Stimulated activated CD4-positive, alpha-beta T cell treated with anti-CD3 and anti-CD28 coated beads, TNF-alpha, amount 100 ng/mL, for 24 hours (primary cell): ENCODE measurements around the gene S100A2.

Experiments
- DNase-seq, 3 experiments: peaks; one replicate each; pipeline ENCODE4 v3.0.0-alpha.2; 2020; ENCODE audit warnings: low read depth in 3 of 3

The S100A2 gene

DNA sequence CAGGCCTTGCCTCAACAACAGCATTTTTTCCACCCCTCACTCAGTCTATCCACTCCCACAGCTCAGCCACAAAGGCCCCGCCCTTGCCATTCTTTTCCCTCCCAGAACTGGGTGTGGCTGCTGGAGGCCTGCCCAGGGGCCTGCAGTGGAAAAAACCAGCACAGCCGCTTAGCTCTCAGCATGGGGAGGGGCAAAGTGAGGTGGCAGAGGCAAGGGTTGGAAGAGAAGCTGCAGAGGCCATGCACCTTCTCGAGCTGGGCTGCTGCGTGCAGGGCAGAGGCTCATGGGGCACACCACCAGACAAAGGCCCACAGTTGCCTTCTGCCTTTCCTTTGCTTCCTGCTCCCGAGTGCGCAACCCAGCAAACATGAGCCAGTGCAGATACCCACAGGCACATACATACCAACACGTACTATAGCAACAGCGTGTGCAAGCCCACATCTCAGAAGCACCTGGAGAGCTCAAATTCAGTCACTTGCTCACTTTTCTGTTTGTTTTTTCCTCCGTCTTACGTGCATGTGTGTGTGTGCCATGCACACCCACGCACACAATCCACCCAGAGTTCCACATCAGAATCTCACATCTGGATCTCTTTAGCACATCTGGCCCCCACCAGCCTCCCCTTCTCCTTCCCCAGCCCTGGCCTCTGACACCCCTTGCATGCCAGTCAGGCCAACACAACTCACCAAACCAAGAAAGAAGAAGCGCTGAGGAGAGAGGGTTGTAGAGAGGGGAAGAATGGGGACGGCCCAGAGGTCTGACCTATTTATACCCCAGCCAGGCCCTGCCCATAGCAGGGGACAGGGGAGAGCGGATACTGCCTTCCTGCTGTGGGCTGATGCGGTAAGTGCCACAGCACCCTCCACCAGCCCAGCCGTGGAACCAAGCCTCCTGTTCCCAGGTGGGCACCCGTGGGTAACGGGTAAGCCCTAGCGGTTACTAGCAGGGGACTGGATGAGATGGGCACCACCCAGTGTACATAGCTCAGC, 20.3 kb downstream of the S100A2 start, which contains the start of gene S100A4:
S100A4 (minus strand) TSS at position 740 of the 989 bp plus-strand sequence. CDS start 1,012 bp downstream, outside the sequence.
- DNase-seq: peak; percentile 90 to 96 (median 90)

DNA sequence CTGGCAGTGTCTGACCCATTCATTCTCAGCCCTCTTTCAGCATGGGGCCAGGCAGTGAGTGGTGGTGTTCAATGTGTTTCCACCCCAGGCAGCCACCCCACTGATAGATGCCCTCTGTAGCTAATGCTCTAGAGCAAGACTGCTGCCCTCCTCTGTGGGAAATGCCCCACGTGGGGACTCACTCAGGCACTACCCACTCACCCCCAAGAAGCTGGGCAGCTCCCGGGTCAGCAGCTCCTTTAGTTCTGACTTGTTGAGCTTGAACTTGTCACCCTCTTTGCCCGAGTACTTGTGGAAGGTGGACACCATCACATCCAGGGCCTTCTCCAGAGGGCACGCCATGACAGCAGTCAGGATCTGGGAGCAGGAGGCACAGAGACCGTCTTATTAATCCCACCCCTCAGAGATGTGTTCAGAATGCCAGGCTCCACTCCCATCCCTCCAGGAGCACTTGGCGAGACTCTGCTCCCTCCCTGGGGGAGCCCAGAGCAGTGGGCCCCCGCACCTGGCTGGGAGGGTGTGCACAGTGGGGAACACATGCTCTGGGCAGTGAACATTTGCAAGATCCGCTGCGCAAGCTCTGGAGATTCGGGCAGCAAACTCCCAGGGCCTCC, 21.1 kb downstream of the S100A2 start:
- no peak for DNase-seq

DNA sequence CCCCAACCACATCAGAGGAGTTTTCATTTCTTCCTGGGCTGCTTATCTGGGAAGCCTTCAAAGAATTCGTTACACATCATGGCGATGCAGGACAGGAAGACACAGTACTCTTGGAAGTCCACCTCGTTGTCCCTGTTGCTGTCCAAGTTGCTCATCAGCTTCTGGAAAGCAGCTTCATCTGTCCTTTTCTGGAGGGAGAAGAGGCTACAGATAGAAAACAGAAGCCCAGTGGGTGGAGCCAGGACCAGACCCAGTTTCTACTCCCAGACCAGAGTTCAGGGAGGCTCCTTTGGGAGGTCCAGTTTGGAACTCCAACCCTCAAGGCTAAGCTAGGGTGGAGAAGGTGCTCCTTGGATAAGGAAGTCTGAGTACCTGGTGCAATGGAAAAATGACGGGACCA, 21.9 kb downstream of the S100A2 start:
- no peak for DNase-seq

- DNase-seq: no peak
These were observed 22.5 kb downstream of the S100A2 start for GRCh38 chr1:153542956-153543711.

DNA sequence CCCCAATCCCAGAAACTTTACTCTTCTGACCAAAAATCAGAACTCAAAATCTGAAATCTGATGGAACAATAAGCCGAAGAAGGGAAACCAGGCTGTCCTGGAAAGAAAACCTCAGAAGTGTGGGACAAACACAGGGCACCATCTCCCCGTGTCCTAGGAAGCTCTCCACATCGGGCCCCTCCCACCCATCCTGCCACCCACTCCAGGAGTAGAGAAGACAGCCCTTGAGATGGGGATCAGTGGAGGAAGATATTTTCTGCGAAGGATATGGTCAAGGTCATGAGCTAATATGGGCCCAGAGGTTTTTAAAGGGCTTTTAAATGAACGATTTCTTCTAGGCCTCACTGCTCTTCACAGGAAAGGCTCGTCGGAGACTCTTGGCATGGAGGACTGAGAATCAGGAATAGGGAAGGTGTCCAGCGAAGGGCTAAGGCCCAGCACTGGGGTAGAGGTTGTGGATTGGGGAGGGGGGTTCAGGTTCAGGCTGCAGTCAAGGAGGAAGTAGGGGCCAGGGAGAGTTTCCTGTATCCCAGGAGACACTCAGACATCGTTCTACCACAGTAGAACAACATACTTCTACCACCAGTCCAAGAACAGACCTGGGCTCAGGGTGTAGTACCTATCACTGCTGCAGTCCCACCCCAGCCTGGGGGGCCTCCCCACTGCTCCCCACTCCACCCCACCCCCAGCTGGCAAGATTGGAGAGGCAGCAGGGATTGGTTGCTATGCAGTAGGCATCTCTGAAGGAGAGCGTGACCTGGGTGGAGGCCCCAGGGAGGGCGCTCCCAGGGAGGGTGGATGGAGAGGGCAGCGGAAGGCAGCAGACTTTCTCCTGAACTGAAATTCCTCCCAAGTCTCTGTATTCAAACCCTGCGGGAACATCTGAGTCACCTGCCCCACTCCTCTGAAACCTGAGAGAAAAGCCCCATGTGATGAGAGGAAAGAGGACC, 23.7 kb downstream of the S100A2 start:
- DNase-seq: no peak

DNA sequence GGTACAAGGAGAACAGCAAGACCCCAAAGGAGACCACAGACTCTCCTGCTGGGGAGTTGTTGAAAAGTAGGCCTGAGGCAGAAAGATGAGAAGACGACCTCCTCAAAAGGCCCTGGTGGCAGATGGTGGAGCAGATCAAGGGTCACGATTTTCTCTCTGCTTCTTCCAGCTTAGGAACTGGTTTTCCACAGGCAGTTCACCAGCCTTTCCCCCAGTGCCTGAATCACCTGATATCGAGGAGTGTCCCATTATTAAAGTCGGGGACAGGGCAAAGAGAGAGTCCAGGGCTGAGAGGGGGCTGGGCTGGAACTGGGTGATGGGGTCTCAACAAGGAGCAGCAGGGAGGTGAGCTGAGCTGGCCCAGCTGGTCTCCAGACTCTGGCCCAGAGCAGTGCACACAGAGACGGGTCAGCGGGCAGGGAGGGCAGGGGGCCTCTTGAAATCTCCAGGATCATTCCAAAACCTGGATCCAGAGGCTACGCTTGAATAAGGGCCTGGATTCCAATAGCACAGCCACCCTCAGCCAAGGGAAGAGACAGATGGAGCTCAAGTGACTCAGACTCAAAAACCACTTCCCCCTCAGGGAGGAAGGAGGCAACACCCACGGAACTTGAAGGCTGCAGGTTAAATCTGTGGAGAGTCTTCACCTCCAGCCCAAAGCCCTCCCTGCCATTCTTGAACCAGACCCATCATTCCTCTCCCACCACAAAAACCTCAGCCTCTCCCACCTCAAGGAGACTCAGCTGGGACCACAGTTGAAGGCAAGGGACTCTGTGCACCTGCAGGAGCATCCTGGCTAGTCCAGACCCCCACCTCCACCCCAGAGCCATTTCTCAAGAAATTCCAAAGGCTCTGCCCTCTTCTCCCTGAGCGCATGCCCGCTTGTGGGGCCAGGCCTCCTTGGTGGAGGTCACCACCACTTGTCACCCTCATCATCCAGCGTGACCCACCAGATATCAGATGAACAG, 25.0 kb downstream of the S100A2 start, which contains the start of gene S100A5:
S100A5 (minus strand) TSS at position 541 of the 968 bp plus-strand sequence. CDS start 743 bp downstream, outside the sequence.
- DNase-seq: peak in 1 of 3 experiments; percentile 44

DNA sequence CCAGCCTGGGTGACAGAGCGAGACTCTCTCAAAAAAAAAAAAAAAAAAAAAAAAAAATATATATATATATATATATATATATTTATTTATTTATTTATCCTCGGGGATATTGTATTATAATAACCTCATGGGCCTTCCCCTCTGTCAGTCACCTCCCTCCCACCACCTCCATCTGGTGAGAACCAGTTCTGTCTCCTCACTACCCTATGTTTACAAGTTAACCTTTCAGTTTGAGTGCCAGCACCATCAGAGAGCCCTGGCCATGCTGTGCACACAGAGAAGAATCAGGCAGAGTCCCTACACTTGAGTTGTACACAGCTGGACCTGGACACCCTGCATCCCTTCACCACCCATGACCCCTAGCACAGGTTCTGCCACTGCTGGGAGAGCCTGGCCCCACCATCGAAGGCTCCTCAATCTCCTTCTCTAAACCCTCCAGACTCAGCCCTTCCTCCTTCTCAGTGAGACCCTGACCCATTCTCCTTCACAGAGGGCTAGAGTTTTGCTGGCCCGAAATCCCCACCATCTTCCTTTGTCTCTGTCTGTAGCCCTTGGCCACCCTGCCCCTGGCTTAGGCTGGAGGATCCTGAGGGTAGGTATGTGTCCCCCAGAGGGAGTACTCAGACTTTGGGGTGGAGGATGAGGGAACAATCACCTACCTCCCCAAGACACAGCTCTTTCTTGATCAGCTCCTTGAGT, 26.1 kb downstream of the S100A2 start:
- no peak for DNase-seq

GRCh38 chr1:153538315-153538821, 27.3 kb downstream of the S100A2 start:
- DNase-seq: no peak

GRCh38 chr1:153537376-153537730, 28.3 kb downstream of the S100A2 start:
- no peak for DNase-seq

GRCh38 chr1:153536671-153537375, 28.8 kb downstream of the S100A2 start:
- no peak for DNase-seq

DNA sequence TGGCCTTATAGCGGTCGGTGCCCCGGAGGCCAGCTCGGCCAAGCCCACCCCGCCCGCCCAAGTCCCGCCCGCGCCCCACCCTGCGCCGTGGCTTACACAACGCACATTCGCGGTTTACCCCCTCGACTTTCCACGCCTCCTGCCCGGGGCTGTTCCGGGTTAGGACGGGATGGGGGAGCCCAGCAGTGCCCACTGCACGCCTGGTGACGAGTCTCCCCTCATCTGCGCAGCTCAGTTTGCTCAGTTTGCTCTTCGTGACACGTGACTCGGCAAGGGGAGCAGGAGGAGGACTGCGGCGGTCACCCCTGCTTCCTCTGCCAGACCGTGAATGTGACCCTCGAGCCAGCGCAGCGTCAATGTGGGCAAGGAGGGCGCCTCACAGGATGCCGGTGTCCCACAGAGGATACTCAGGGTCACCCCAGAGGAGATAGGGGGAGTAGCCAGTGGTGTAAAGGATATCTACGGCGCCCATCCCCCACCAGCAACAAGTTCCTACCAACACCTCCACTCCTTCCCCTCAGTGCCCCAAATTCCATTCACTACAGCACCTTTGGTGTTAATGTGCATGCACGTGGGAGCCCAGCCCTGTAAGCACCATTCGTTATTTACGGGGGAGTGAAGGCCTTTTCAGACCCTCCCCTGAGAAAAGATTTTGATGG, 29.5 kb downstream of the S100A2 start:
- peak; percentile 68 to 81 (median 75) for DNase-seq

DNA sequence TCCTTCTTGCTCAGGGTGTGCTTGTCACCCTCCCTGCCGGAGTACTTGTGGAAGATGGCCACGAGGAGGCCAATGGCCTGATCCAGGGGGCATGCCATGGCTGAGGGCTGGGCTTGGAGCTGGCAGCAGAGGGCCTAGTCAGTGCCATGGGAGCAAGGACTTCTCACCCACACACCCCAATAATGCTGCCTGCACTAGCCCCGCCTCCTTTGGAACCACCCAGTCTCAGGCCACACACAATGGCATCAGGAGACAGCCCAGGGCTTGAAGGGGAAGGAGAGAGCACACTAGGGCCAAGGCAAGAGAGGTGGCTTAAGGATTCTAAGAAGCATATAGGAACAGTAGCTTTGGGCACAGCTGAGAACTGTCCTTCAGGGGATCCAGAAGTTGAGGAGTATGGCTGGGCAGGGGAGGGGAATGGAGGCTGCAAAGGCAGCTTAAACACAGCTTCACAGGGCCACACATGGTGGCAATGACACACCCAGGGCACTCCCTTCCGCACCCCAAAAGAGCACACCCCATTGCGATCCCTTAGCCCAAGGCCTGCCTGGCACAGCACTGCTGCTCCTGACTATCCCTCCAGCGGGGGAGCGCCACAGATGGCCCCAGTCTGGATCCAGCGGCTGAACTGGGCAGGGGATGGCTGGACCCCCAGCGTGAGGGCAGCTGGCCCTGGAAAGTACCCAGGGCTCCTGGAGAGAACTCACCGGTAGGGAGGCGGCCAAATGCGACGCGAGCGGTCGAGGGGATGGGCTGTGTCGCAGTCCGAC, 30.2 kb downstream of the S100A2 start, which contains the start of gene S100A6:
S100A6 (minus strand) TSS at position 750 of the 770 bp plus-strand sequence; CDS start at position 98, 652 bp downstream.
- peak in 1 of 3 experiments; percentile 58 for DNase-seq

DNA sequence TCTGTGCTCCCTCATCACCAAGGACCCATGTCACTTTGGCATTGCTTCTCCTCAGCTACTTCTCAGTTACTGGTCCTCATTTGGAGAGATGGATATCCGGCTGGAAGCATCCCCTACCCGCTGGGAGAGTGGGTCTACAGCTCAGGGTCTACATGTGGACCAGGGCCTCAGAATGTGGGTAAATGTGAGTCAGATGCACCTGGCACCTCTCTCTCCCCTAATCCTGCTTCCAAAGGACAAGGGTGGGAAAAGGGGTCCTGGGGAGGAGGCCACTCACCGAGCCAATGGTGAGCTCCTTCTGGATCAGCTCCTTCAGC, 30.8 kb downstream of the S100A2 start:
- no peak for DNase-seq

DNA sequence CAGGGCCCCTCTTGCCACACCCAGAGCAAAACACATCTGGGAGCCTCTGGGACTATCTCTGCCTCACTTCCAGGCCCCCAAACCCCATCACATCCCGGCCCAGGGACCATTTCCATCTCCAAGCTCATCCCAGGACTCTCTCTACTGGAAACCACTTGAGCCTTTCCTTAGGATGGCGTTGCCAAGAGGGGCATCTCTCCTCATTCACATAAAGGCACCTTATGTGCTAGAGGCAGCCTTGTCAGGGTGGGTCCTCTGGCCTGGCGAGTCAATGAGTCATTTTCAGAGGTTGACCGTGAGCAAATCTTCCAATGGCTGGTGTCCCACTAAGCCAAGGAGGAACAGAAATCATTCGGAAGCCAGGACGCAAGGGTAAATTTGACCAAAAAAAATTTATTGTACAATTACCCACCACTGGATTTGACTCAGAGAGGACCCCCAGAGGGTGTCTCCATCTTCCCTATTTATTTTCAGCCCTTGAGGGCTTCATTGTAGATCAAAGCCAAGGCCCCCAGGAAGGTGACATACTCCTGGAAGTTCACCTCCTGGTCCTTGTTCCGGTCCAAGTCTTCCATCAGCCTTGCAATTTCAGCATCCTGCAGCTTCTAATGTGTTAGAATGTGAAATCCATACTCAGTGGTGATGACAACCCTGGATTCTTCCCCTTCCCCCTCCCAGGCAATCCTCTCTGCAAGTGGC, 31.3 kb downstream of the S100A2 start:
- no peak for DNase-seq

DNA sequence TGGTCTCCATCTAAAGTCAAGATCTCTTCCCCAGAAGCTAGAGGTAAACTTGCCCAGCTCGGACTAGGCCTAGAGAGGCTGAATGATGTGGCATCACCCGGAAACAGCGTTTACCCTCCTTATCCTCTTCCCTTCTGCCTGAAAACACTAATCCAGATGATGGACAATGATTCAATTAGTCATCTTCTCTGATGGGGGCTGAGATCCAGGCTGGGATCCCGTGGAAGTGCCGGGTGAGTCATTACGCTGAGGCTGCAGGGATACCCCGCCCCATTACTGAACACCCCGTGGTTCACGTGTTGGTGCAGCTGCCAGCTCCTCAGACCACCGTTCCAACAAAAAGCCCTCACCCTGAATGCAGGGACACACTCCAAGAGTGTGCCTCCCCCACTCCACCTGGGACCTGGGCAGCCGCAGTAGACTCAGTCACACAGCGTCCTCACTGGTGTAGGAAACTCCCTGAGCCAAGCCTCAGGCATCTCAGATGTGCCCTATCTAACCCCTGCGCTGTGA, 31.9 kb downstream of the S100A2 start:
- no peak for DNase-seq
